Peyer's patch (tissue), 4 donors: ENCODE results near the gene KMT2D.

Source experiments
- POLR2A ChIP-seq, 2 donors: fragments of 450-650 bp; IDR thresholded peaks; one replicate each; pipeline ENCODE4 v1.5.1; 2017; ENCODE audit warnings: antibody characterized with exemption in 2 of 2, mild to moderate bottlenecking in 2 of 2, moderate library complexity in 2 of 2
- TF ChIP-seq, protein P1 (sequence below), 6 experiments: fragments of 450-650 bp in 4 of 6; fragments of 200-600 bp in 2 of 6; sonication (generic) in 1 of 6; IDR thresholded peaks; one replicate each; pipeline ENCODE4 v1.5.1; 2017 to 2019; ENCODE audit warnings: antibody characterized with exemption in 6 of 6, mild to moderate bottlenecking in 3 of 6, moderate library complexity in 1 of 6

DNA sequence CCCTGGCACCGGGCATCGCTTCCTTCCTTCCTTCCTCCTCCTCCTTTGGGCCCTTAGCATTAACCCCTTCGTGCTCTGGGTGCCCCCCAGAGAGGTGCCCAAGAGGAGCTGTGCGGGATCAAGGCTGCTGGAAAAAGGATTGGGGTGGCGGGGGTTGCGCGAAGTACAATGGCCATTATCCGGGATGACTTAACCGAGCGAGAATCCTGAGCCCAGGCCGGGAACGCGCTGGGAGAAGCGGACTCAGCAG, 31.2 kb upstream of the KMT2D start:
- TF ChIP-seq, protein P1, sequence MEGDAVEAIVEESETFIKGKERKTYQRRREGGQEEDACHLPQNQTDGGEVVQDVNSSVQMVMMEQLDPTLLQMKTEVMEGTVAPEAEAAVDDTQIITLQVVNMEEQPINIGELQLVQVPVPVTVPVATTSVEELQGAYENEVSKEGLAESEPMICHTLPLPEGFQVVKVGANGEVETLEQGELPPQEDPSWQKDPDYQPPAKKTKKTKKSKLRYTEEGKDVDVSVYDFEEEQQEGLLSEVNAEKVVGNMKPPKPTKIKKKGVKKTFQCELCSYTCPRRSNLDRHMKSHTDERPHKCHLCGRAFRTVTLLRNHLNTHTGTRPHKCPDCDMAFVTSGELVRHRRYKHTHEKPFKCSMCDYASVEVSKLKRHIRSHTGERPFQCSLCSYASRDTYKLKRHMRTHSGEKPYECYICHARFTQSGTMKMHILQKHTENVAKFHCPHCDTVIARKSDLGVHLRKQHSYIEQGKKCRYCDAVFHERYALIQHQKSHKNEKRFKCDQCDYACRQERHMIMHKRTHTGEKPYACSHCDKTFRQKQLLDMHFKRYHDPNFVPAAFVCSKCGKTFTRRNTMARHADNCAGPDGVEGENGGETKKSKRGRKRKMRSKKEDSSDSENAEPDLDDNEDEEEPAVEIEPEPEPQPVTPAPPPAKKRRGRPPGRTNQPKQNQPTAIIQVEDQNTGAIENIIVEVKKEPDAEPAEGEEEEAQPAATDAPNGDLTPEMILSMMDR (IDR thresholded peaks at IDR 0.05): no peak
- no peak for TF ChIP-seq POLR2A (IDR thresholded peaks at IDR 0.05)
